Fibroblast of lung (primary cell): ENCODE results near the gene SP8. TPM values are rescaled to one million over a fixed set of nuclear protein-coding genes. Genes with fewer than 3 reads are reported as not detected.

ENCODE experiments used
- DNase-seq, 2 donors: peaks; one replicate each; pipeline versions ENCODE4 v3.0.0 to v3.0.0-alpha.2; 2010; ENCODE audit warnings: low read depth in 2 of 2
- H2AFZ ChIP-seq: 2 replicates; pipeline ENCODE4 v1.5.1; 2012; ENCODE audit warnings: low read length, control low read depth, inconsistent platforms
- H3K27ac ChIP-seq: 2 replicates; pipeline ENCODE4 v1.5.1; 2011; ENCODE audit warnings: low read length, control low read depth; ENCODE audit not compliant: insufficient read depth
- H3K27me3 ChIP-seq: 2 replicates; pipeline ENCODE4 v1.5.1; 2011; ENCODE audit warnings: mild to moderate bottlenecking, low read length; ENCODE audit not compliant: control insufficient read depth, insufficient read depth
- H3K36me3 ChIP-seq: 2 replicates; pipeline ENCODE4 v1.5.1; 2011; ENCODE audit warnings: low read length; ENCODE audit not compliant: control insufficient read depth, insufficient read depth
- H3K4me1 ChIP-seq: 2 replicates; pipeline ENCODE4 v1.5.1; 2011; ENCODE audit warnings: low read length; ENCODE audit not compliant: control insufficient read depth, insufficient read depth; ENCODE audit errors: extremely low read depth
- H3K4me2 ChIP-seq: 2 replicates; pipeline ENCODE4 v1.5.1; 2011; ENCODE audit warnings: low read length, control low read depth; ENCODE audit not compliant: insufficient read depth; ENCODE audit errors: extremely low read depth
- H3K4me3 ChIP-seq, 4 experiments: fragments of 200-600 bp in 1 of 4; sonication (generic) in 1 of 4; replicated peaks in 1 of 4; 2 replicates each; pipeline ENCODE4 v1.5.1; 2011 to 2016; ENCODE audit warnings: low read length in 4 of 4, low read depth in 3 of 4, mild to moderate bottlenecking in 3 of 4, control low read depth in 2 of 4, inconsistent platforms in 1 of 4, mixed read lengths in 1 of 4; ENCODE audit not compliant: insufficient read depth in 1 of 4; ENCODE audit errors: control extremely low read depth in 1 of 4
- H3K79me2 ChIP-seq: 2 replicates; pipeline ENCODE4 v1.5.1; 2012; ENCODE audit warnings: mild to moderate bottlenecking, low read length, inconsistent platforms; ENCODE audit not compliant: control insufficient read depth, insufficient read depth
- H3K9ac ChIP-seq: 2 replicates; pipeline ENCODE4 v1.5.1; 2011; ENCODE audit warnings: mild to moderate bottlenecking, low read length, control low read depth; ENCODE audit not compliant: insufficient read depth
- H3K9me3 ChIP-seq: 2 replicates; pipeline ENCODE4 v1.5.1; 2012; ENCODE audit warnings: low read depth, low read length; ENCODE audit not compliant: control insufficient read depth, insufficient read depth
- H4K20me1 ChIP-seq: 2 replicates; pipeline ENCODE4 v1.5.1; 2011; ENCODE audit warnings: low read length; ENCODE audit not compliant: control insufficient read depth, insufficient read depth; ENCODE audit errors: extremely low read depth
- EZH2 ChIP-seq: IDR thresholded peaks from 2 replicates; pipeline ENCODE4 v1.5.1; 2012; ENCODE audit warnings: low read length, control low read depth, mild to moderate bottlenecking; ENCODE audit errors: missing control alignments
- polyA plus RNA-seq, 2 donors: library from polyadenylated mRNA; depleted of rRNA in 1 of 2; stranded (reverse) in 1 of 2; unstranded in 1 of 2; fragments of >200 nt; gene quantifications; 2 replicates each; pipeline ENCODE4 v1.2.1, GENCODE V29; 2011 to 2012; ENCODE audit warnings: missing spikeins in 1 of 2
- total RNA-seq: library from RNA; depleted of rRNA; stranded (reverse); fragments of >200 nt; gene quantifications from 2 replicates; pipeline ENCODE4 v1.2.1, GENCODE V29; 2014
- TF ChIP-seq, protein P1 (sequence below), 2 donors: IDR thresholded peaks in 1 of 2; conservative IDR thresholded peaks in 1 of 2; 1 replicate in 1 of 2; 2 replicates in 1 of 2; pipeline ENCODE4 v1.5.1; 2011 to 2012; ENCODE audit warnings: low read length in 2 of 2, control low read depth in 1 of 2, inconsistent platforms in 1 of 2, low read depth in 1 of 2, mild to moderate bottlenecking in 1 of 2

Gene SP8
- total and polyA plus RNA-seq, 2 donors (not counting 1 experiment from before 2014, with no cell fraction given): not detected

DNA sequence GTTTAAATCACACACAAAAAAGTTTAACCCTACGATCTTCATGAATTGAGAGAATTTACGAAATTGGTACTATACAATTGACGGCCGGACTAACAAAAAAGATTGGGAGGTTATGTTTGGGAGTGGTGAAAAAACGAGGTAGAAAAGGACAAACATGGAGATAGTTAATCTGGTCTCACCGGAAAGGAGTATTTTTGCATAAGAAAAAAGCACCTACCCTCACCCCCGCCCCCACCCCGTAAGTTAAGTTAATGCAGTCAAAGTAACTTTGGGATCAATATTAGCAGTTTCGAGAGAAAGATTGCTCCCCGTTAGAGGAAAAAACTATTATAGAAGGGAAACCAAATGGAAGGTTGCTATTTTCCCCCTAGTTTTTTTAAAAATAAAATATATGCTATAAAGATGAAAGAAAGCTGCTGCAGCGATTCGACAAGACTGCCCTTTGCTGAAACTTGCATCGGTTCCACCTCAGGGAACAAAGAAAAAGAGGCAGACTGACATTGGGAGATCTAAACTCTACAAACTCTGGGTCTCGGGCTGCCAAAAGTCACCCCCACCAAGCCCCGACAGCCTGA is 3.5 kb downstream of the SP8 start:
- H3K4me3 ChIP-seq: no peak overlapping the region
- H3K27ac ChIP-seq: no peak overlapping the region
- peaks cover 28% of the 10 kb centered on the region for H3K27me3 ChIP-seq
- H3K4me2 ChIP-seq: no peak overlapping the region
- no peak for DNase-seq
- no peaks in the 10 kb centered on the region for H3K4me1 ChIP-seq
- no peaks in the 10 kb centered on the region for H3K36me3 ChIP-seq
- no peak overlapping the region for H2AFZ ChIP-seq
- H3K79me2 ChIP-seq: no peaks in the 10 kb centered on the region
- H3K9me3 ChIP-seq: no peaks in the 10 kb centered on the region
- no peaks in the 10 kb centered on the region for H4K20me1 ChIP-seq
- TF ChIP-seq, protein P1, sequence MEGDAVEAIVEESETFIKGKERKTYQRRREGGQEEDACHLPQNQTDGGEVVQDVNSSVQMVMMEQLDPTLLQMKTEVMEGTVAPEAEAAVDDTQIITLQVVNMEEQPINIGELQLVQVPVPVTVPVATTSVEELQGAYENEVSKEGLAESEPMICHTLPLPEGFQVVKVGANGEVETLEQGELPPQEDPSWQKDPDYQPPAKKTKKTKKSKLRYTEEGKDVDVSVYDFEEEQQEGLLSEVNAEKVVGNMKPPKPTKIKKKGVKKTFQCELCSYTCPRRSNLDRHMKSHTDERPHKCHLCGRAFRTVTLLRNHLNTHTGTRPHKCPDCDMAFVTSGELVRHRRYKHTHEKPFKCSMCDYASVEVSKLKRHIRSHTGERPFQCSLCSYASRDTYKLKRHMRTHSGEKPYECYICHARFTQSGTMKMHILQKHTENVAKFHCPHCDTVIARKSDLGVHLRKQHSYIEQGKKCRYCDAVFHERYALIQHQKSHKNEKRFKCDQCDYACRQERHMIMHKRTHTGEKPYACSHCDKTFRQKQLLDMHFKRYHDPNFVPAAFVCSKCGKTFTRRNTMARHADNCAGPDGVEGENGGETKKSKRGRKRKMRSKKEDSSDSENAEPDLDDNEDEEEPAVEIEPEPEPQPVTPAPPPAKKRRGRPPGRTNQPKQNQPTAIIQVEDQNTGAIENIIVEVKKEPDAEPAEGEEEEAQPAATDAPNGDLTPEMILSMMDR (conservative IDR thresholded peaks at IDR 0.05 in 1 of 2, IDR thresholded peaks at IDR 0.05 in 1 of 2; ENCODE audit: low read depth in 1 of 2, low read length in 2 of 2): no peak
- no peak for TF ChIP-seq EZH2
- no peak overlapping the region for H3K9ac ChIP-seq

DNA sequence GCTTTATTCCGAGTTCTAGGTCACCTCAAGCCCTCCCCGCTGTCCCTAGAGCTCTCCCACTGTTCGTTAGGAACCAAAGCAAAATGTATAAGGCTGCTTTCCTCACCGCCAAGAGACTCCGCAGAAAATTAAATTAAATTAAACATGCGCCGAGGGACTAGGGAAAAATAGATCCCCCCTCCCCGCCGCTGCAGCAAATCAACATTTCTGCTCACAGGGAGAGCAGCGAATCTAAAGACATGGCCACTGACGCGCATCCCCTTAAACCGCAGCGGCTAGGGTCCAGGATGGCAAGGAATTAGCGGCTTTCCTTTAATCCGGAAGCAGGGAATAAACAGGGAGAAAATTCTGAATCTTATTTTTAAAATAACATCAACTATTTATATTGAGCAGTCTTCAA is 7.6 kb downstream of the SP8 start:
- DNase-seq: no peak
- no peaks in the 10 kb centered on the region for H3K79me2 ChIP-seq
- H4K20me1 ChIP-seq: peaks cover 1% of the 10 kb centered on the region
- no peak overlapping the region for H3K27ac ChIP-seq
- H3K27me3 ChIP-seq: peaks cover 22% of the 10 kb centered on the region
- H3K9ac ChIP-seq: no peak overlapping the region
- no peak for TF ChIP-seq EZH2
- TF ChIP-seq, protein P1 (conservative IDR thresholded peaks at IDR 0.05 in 1 of 2, IDR thresholded peaks at IDR 0.05 in 1 of 2; ENCODE audit: low read depth in 1 of 2, low read length in 2 of 2): no peak
- no peak overlapping the region for H2AFZ ChIP-seq
- no peak overlapping the region for H3K4me3 ChIP-seq
- no peaks in the 10 kb centered on the region for H3K4me1 ChIP-seq
- no peaks in the 10 kb centered on the region for H3K36me3 ChIP-seq
- no peak overlapping the region for H3K4me2 ChIP-seq
- no peaks in the 10 kb centered on the region for H3K9me3 ChIP-seq

DNA sequence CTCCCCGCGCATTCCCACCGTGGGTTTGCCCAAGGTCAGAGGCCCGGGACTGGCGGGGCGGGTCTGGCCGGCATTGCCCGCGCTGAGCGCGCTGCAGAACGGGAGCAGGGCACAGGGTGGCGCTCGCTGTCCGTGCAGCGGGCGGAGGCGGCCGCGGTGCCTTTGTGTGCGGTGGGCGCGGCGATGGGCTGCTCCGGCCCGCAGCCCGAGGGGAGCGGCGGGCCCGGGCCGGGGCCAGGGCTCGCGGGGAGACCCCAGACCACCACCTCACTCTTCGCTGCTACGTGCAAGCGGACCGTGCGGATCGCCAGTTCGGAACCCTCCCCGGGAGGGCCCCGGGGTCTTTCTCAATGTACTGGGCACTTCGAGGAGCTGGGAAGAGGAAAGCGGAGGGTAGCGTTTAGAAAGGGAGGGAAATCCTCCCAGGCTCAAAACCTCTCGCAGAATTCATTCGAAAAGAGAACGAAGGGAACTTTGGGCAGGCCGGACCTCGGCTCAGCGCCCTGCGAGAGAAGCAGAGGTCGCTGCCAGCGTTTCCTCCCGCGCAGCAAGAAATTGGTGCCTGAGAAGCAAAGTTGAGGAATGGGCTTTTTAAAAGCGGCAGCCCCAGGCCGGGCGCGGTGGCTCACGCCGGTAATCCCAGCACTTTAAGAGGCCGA is 8.5 kb downstream of the SP8 start:
- Histone ChIP-seq H3K27me3 (peaks cover 19% of the 10 kb centered on the region), H3K36me3 (no peaks in the 10 kb centered on the region), H3K9me3 (no peaks in the 10 kb centered on the region), H3K4me1 (no peaks in the 10 kb centered on the region), H3K4me2 (peak overlapping the region; percentile 51), H3K79me2 (no peaks in the 10 kb centered on the region), H3K27ac (no peak overlapping the region), H3K4me3 (peak overlapping the region in 2 of 4 experiments; percentile 48 to 53), H2AFZ (no peak overlapping the region), H4K20me1 (peaks cover 1% of the 10 kb centered on the region), H3K9ac (no peak overlapping the region)
- no peak for DNase-seq
- TF ChIP-seq EZH2: peak; percentile 30
- TF ChIP-seq, protein P1 (conservative IDR thresholded peaks at IDR 0.05 in 1 of 2, IDR thresholded peaks at IDR 0.05 in 1 of 2; ENCODE audit: low read depth in 1 of 2, low read length in 2 of 2): peak; percentile 23 to 49
